Loucy (cell line): ENCODE results near the gene TMEM217.

Experiments used
- CTCF ChIP-seq: fragments of 200-600 bp; sonication (generic); conservative IDR thresholded peaks from 2 replicates; pipeline ENCODE4 v1.5.1; 2014; ENCODE audit warnings: mild to moderate bottlenecking, antibody characterized with exemption, low read length
- EZH2phosphoT487 ChIP-seq: fragments of 200-600 bp; IDR thresholded peaks from 2 replicates; pipeline ENCODE4 v1.6.1; 2018; ENCODE audit warnings: antibody characterized with exemption, mild to moderate bottlenecking, moderate library complexity, borderline replicate concordance

- TF ChIP-seq CTCF, result no peak
- no peak for TF ChIP-seq EZH2phosphoT487
These were observed 6.6 kb downstream of the TMEM217 start for GRCh38 chr6:37251211-37251780.
